Cardiac muscle cell (in vitro differentiated cells and primary cell): ENCODE data around the gene PDZD7. TPM values are rescaled to one million over a fixed set of nuclear protein-coding genes. Genes with fewer than 3 reads are reported as not detected.
A peak's percentile ranks its signal among the peaks of the same experiment; 100 is the strongest.

Experiments
- DNase-seq, 2 donors: peaks; one replicate each; pipeline versions ENCODE4 v3.0.0 to v3.0.0-alpha.2; 2010 to 2017; ENCODE audit warnings: low read depth in 1 of 2, low spot score in 1 of 2
- H3K27ac ChIP-seq: fragments of 200-600 bp; sonication (generic); 2 replicates; pipeline ENCODE4 v1.5.1; 2016
- H3K27me3 ChIP-seq: fragments of 200-600 bp; sonication (generic); 2 replicates; pipeline ENCODE4 v1.6.0; 2016; ENCODE audit warnings: control low read depth
- H3K36me3 ChIP-seq: fragments of 200-600 bp; sonication (generic); 2 replicates; pipeline ENCODE4 v1.5.1; 2016; ENCODE audit warnings: control low read depth
- H3K4me1 ChIP-seq: fragments of 200-600 bp; sonication (generic); 2 replicates; pipeline ENCODE4 v1.8.1; 2017; ENCODE audit warnings: low read depth, mild to moderate bottlenecking, mixed run types
- H3K4me3 ChIP-seq: fragments of 200-600 bp; sonication (generic); 2 replicates; pipeline ENCODE4 v1.5.1; 2016; ENCODE audit warnings: mild to moderate bottlenecking
- H3K9me3 ChIP-seq: fragments of 200-600 bp; sonication (generic); 2 replicates; pipeline ENCODE4 v1.5.1; 2017; ENCODE audit warnings: low read depth, mild to moderate bottlenecking, control low read depth
- polyA plus RNA-seq: library from polyadenylated mRNA; unstranded; fragments of >200 nt; fragmentation: Nextera tagmentation; extraction: Ambion mirVana; gene quantifications from 2 replicates; pipeline ENCODE4 v1.2.1, GENCODE V29; 2016
- total RNA-seq: library from RNA; depleted of rRNA; stranded (reverse); fragments of >200 nt; gene quantifications from 2 replicates; pipeline ENCODE4 v1.2.3, GENCODE V29; 2016
- TF ChIP-seq, protein P1 (sequence below): IDR thresholded peaks from 2 replicates; pipeline ENCODE4 v1.5.1; 2012; ENCODE audit warnings: low read depth, mild to moderate bottlenecking, low read length

PDZD7 gene
- total and polyA plus RNA-seq, 2 experiments from 2014 or later, result 4.5 to 7.7 TPM

DNA sequence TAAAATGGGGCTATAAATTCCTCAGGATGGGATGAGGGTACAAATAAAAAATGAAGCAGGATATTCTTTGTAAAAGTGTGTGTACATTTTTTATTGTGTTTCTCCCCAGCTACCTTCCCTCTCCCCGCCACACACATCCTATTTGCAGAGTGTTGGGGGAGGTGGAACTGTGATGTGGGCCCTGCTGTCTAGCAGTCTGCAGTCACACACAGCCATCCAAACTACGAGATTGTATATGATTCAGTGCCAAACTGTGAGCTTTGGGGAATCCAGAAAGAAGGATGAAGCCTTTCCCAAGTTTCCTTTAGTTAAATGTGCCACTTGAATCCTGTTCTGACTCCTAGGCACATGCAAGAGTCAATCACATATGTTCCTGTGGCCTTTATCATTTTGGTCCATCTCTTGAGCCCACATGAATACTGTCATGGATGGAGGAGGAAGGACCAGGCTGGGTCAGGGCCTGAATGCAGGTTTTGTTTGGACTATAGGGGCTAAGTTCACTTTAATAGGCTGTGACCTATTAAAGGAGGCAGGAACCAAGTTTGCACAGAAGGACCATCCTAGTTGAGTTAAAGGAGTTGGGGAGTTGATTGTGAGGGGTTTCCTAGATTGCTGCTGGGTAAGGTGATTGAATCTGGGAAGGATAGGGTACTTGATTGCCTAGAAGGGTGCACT lies 62.7 kb downstream of the PDZD7 start:
- peaks cover 9% of the 10 kb centered on the region for H3K4me1 ChIP-seq
- DNase-seq, result no peak
- no peak overlapping the region for H3K27ac ChIP-seq
- no peak overlapping the region for H3K4me3 ChIP-seq
- peaks cover 1% of the 10 kb centered on the region for H3K36me3 ChIP-seq
- no peaks in the 10 kb centered on the region for H3K9me3 ChIP-seq
- TF ChIP-seq, protein P1, sequence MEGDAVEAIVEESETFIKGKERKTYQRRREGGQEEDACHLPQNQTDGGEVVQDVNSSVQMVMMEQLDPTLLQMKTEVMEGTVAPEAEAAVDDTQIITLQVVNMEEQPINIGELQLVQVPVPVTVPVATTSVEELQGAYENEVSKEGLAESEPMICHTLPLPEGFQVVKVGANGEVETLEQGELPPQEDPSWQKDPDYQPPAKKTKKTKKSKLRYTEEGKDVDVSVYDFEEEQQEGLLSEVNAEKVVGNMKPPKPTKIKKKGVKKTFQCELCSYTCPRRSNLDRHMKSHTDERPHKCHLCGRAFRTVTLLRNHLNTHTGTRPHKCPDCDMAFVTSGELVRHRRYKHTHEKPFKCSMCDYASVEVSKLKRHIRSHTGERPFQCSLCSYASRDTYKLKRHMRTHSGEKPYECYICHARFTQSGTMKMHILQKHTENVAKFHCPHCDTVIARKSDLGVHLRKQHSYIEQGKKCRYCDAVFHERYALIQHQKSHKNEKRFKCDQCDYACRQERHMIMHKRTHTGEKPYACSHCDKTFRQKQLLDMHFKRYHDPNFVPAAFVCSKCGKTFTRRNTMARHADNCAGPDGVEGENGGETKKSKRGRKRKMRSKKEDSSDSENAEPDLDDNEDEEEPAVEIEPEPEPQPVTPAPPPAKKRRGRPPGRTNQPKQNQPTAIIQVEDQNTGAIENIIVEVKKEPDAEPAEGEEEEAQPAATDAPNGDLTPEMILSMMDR, result no peak
- no peaks in the 10 kb centered on the region for H3K27me3 ChIP-seq

DNA sequence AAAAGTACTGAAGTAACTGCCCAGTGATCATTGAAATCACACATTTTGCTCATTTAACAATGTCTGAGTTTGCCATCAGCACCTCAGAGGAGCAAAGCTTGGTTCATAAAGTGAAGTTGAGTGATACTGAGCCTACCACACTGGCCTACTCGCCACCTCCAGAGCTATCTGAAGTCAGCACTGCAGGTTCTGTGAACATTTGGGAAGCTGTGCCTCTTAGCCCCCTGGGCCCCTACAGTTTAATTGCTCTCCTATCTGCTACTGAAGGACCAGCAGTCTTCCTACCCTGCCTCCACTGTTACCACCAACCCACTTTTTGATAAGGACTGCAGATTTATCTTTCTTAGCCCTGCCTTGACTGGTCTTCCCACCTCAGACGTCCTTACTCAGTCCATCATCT lies 63.6 kb downstream of the PDZD7 start:
- peak overlapping the region; percentile 74 for H3K27ac ChIP-seq

DNA sequence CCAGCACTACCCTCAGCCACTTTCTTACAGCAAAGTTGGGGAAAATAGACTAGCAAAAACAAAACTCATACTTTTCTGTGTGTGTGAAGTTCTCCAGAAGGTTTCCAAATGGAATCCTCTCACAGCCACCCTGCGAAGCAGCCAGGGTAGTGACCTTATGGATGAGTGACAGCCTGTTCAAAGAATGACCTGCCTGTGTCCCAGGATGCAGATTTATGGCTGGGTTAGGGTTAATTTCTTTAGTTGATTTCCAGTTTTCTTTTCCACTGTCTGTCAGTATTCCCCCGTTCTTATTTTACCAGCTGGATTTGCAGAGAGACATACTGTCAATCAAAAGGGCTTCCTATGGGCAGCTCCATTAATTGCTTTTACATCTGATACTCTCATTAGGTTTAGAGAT lies 64.0 kb downstream of the PDZD7 start:
- TF ChIP-seq, protein P1, result no peak
- no peaks in the 10 kb centered on the region for H3K27me3 ChIP-seq
- peaks cover 14% of the 10 kb centered on the region for H3K36me3 ChIP-seq
- peak overlapping the region; percentile 74 for H3K27ac ChIP-seq
- H3K4me3 ChIP-seq, result no peak overlapping the region
- DNase-seq, result no peak
- H3K9me3 ChIP-seq, result no peaks in the 10 kb centered on the region
- H3K4me1 ChIP-seq, result peaks cover 9% of the 10 kb centered on the region

More for the DNA sequence above, 63.6 kb downstream of the PDZD7 start:
- no peak overlapping the region for H3K4me3 ChIP-seq
- peaks cover 9% of the 10 kb centered on the region for H3K4me1 ChIP-seq
- H3K36me3 ChIP-seq, result peaks cover 10% of the 10 kb centered on the region
- no peaks in the 10 kb centered on the region for H3K27me3 ChIP-seq
- DNase-seq, result no peak
- TF ChIP-seq, protein P1, result no peak
- H3K9me3 ChIP-seq, result no peaks in the 10 kb centered on the region

DNA sequence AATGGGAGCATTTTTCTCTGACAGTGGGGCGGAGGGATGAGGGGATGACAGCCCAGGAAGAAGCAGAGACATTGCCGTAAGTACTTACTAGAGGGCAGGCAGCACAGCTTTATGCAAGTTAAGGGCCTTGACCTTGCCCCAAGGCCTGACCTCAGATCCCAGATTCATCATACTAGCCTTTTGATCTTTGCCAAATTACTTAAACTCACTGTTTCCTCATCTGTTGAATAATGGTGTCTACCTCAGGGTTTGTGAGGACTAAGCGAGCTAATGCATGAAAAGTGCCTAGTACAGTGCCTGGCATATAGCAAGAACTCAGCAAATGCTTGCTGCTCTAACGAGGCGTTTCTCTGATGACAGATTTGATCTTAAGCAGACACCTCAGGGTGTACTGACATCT lies 65.1 kb downstream of the PDZD7 start:
- Histone ChIP-seq H3K4me3 (no peak overlapping the region), H3K4me1 (peaks cover 9% of the 10 kb centered on the region), H3K9me3 (no peaks in the 10 kb centered on the region), H3K36me3 (peaks cover 20% of the 10 kb centered on the region), H3K27ac (peak overlapping the region; percentile 74), H3K27me3 (no peaks in the 10 kb centered on the region)
- no peak for DNase-seq
- TF ChIP-seq, protein P1, result no peak

DNA sequence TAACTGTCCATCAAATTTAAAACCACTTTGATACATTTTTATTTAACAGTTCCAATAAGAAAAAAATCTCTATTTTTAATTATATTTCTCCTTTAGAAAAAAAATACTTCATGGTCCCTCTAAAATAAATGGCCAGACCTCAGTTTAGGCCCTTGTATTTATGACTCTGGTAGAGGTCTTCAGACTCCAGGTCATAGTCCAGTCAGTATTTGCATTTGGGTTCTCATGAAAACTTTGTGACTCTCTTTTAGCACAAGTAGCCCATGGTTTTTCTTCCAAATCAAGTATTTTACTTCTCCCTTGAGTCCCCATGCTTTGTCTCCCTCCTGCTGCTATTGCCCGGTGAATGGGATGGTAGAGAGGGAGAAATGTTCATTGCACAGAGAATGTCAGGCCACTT lies 67.1 kb downstream of the PDZD7 start:
- Histone ChIP-seq H3K9me3 (no peaks in the 10 kb centered on the region), H3K27ac (no peak overlapping the region), H3K4me3 (no peak overlapping the region), H3K4me1 (peaks cover 9% of the 10 kb centered on the region), H3K36me3 (peaks cover 39% of the 10 kb centered on the region), H3K27me3 (no peaks in the 10 kb centered on the region)
- TF ChIP-seq, protein P1, result no peak
- DNase-seq, result no peak
